ENCODE measurements around the gene ANKRD29. TPM values are rescaled to one million over a fixed set of nuclear protein-coding genes. Genes with fewer than 3 reads are reported as not detected.

Gene ANKRD29
- total RNA-seq, 1 experiment from 2014 or later, result 8.2 TPM

DNA sequence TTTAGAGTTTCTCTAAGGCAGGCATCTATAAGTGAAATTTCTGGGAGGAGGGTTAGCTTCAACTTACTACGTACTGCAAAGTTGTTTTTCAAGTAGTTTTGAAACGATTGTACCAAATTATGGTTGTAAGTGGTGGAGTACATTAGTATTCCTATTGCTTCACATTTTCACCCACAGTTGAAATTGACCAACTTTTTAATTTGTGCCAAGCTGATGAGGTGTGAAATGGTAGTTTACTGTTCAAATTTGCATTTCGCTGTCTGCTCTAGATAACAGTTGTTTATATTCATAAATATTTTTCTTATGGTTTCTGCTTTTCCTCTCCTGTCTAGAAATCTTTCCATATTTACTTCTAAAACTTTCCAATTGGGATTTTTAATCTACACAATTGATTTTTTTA is 95.0 kb downstream of the ANKRD29 start:
- Histone ChIP-seq H3K4me1 (peaks cover 15% of the 10 kb centered on the region), H3K27me3 (replicated peaks; ENCODE audit: control insufficient read depth, insufficient read depth, low read length) (no peaks in the 10 kb centered on the region), H3K4me3 (ENCODE audit: low read depth, low read length) (no peak overlapping the region), H3K9me3 (no peaks in the 10 kb centered on the region), H3K36me3 (ENCODE audit: control insufficient read depth, insufficient read depth, low read length) (no peaks in the 10 kb centered on the region)
- peaks cover 45% of the 10 kb centered on the region for H3K36me3 Mint-ChIP-seq (ENCODE audit: insufficient read depth, unreplicated experiment)
- H3K9me3 Mint-ChIP-seq (ENCODE audit: unreplicated experiment), result no peaks in the 10 kb centered on the region
- no peak for DNase-seq
- no peaks in the 10 kb centered on the region for H3K27me3 Mint-ChIP-seq (ENCODE audit: insufficient read depth, unreplicated experiment)
- no peak overlapping the region for H3K4me3 Mint-ChIP-seq (ENCODE audit: unreplicated experiment)
- BruUV-seq (replicated peaks), result no TSS peak
- POLR2A ChIA-PET, result no interaction called here
- no peaks in the 10 kb centered on the region for H3K4me1 Mint-ChIP-seq (ENCODE audit: low read depth, unreplicated experiment)
- TF ChIP-seq, protein P1, sequence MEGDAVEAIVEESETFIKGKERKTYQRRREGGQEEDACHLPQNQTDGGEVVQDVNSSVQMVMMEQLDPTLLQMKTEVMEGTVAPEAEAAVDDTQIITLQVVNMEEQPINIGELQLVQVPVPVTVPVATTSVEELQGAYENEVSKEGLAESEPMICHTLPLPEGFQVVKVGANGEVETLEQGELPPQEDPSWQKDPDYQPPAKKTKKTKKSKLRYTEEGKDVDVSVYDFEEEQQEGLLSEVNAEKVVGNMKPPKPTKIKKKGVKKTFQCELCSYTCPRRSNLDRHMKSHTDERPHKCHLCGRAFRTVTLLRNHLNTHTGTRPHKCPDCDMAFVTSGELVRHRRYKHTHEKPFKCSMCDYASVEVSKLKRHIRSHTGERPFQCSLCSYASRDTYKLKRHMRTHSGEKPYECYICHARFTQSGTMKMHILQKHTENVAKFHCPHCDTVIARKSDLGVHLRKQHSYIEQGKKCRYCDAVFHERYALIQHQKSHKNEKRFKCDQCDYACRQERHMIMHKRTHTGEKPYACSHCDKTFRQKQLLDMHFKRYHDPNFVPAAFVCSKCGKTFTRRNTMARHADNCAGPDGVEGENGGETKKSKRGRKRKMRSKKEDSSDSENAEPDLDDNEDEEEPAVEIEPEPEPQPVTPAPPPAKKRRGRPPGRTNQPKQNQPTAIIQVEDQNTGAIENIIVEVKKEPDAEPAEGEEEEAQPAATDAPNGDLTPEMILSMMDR (IDR thresholded peaks at IDR 0.05; ENCODE audit: insufficient read depth in 1 of 2, low read depth in 1 of 2, low read length in 1 of 2, severe bottlenecking in 1 of 2, unreplicated experiment in 1 of 2), result no peak
- H3K27ac Mint-ChIP-seq (ENCODE audit: unreplicated experiment), result no peak overlapping the region
- CTCF ChIA-PET, result no interaction called here
- intact Hi-C loops (cut with micrococcal nuclease; ENCODE audit: unreplicated experiment), result no loop called here

GRCh38 chr18:23565916-23566547 is 96.7 kb downstream of the ANKRD29 start:
- H3K9me3 ChIP-seq, result no peaks in the 10 kb centered on the region
- no TSS peak for BruUV-seq (replicated peaks)
- Mint-ChIP-seq H3K4me1 (ENCODE audit: low read depth, unreplicated experiment) (no peaks in the 10 kb centered on the region), H3K4me3 (ENCODE audit: unreplicated experiment) (no peak overlapping the region), H3K36me3 (ENCODE audit: insufficient read depth, unreplicated experiment) (peaks cover 46% of the 10 kb centered on the region), H3K27me3 (ENCODE audit: insufficient read depth, unreplicated experiment) (no peaks in the 10 kb centered on the region), H3K27ac (ENCODE audit: unreplicated experiment) (no peak overlapping the region), H3K9me3 (ENCODE audit: unreplicated experiment) (no peaks in the 10 kb centered on the region)
- TF ChIP-seq, protein P1 (IDR thresholded peaks at IDR 0.05; ENCODE audit: insufficient read depth in 1 of 2, low read depth in 1 of 2, low read length in 1 of 2, severe bottlenecking in 1 of 2, unreplicated experiment in 1 of 2), result no peak
- DNase-seq, result no peak
- H3K36me3 ChIP-seq (ENCODE audit: control insufficient read depth, insufficient read depth, low read length), result no peaks in the 10 kb centered on the region
- POLR2A ChIA-PET, result no interaction called here
- no peaks in the 10 kb centered on the region for H3K27me3 ChIP-seq (replicated peaks; ENCODE audit: control insufficient read depth, insufficient read depth, low read length)
- CTCF ChIA-PET, result no interaction called here
- peaks cover 15% of the 10 kb centered on the region for H3K4me1 ChIP-seq
- intact Hi-C loops (cut with micrococcal nuclease; ENCODE audit: unreplicated experiment), result no loop called here
- no peak overlapping the region for H3K4me3 ChIP-seq (ENCODE audit: low read depth, low read length)

DNA sequence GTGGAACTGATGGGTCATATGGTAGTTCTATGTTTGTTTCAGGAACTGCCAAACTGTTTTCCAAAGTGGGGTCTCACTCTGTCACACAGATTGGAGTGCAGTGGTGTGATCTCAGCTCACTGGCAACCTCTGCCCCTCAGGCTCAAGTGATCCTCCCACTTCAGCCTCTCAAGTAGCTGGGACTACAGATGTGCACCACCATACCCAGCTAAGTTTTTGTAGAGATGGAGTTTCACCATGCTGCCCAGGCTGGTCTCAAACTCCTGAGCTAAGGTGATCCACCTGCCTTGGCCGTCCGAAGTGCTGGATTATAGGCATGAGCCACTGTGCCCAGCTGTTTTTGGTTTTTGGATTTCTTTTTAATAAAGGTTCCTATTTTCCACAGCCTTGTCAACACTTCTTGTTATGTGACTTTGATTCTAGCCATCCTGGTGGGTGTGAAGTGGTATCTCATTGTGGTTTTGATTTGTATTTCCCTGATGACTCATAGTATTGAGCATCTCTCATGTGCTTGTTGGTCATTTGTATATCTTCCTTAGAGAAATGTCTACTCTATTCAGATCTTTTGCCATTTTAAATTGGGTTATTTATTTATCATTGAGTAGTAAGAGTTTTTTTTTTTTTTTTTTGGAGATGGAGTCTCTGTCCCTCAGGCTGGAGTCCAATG is 99.2 kb downstream of the ANKRD29 start:
- Mint-ChIP-seq H3K4me3 (ENCODE audit: unreplicated experiment) (no peak overlapping the region), H3K4me1 (ENCODE audit: low read depth, unreplicated experiment) (no peaks in the 10 kb centered on the region), H3K36me3 (ENCODE audit: insufficient read depth, unreplicated experiment) (peaks cover 41% of the 10 kb centered on the region), H3K9me3 (ENCODE audit: unreplicated experiment) (no peaks in the 10 kb centered on the region), H3K27ac (ENCODE audit: unreplicated experiment) (no peak overlapping the region), H3K27me3 (ENCODE audit: insufficient read depth, unreplicated experiment) (no peaks in the 10 kb centered on the region)
- CTCF ChIA-PET, result no interaction called here
- DNase-seq, result no peak
- Histone ChIP-seq H3K36me3 (ENCODE audit: control insufficient read depth, insufficient read depth, low read length) (peaks cover 1% of the 10 kb centered on the region), H3K4me3 (ENCODE audit: low read depth, low read length) (no peak overlapping the region), H3K27me3 (replicated peaks; ENCODE audit: control insufficient read depth, insufficient read depth, low read length) (no peaks in the 10 kb centered on the region), H3K4me1 (no peaks in the 10 kb centered on the region), H3K9me3 (no peaks in the 10 kb centered on the region)
- no TSS peak for BruUV-seq (replicated peaks)
- TF ChIP-seq, protein P1 (IDR thresholded peaks at IDR 0.05; ENCODE audit: insufficient read depth in 1 of 2, low read depth in 1 of 2, low read length in 1 of 2, severe bottlenecking in 1 of 2, unreplicated experiment in 1 of 2), result no peak
- POLR2A ChIA-PET, result no interaction called here
- intact Hi-C loops (cut with micrococcal nuclease; ENCODE audit: unreplicated experiment), result no loop called here

All from Caco-2 (cell line).